Neural cell (in vitro differentiated cells): ENCODE measurements around the gene ERICH4. TPM values are rescaled to one million over a fixed set of nuclear protein-coding genes. Genes with fewer than 3 reads are reported as not detected.

Experiments
- H2AFZ ChIP-seq: fragments of 200-600, 300-800 bp; sonication (generic), shearing (Covaris generic); 2 replicates; pipeline ENCODE4 v1.6.0; 2014; ENCODE audit warnings: low read depth, mild to moderate bottlenecking, antibody characterized with exemption, low read length, moderate library complexity
- H3F3A ChIP-seq: fragments of 200-600 bp; shearing (Covaris generic); 2 replicates; pipeline ENCODE4 v1.6.1; 2016; ENCODE audit warnings: mild to moderate bottlenecking, moderate library complexity, mixed read lengths, antibody characterized with exemption, low read length; ENCODE audit not compliant: insufficient read depth, poor library complexity, severe bottlenecking
- H3K27ac ChIP-seq: fragments of 200-600, 300-800 bp; sonication (generic), shearing (Covaris generic); 2 replicates; pipeline ENCODE4 v1.5.1; 2014; ENCODE audit warnings: mild to moderate bottlenecking, low read length, moderate library complexity
- H3K27me3 ChIP-seq: fragments of 300-800, 200-600 bp; sonication (generic), shearing (Covaris generic); 2 replicates; pipeline ENCODE4 v1.6.0; 2014; ENCODE audit warnings: mild to moderate bottlenecking, low read depth, low read length, moderate library complexity; ENCODE audit not compliant: insufficient read depth
- H3K36me3 ChIP-seq: fragments of 300-800, 200-600 bp; sonication (generic), shearing (Covaris generic); 2 replicates; pipeline ENCODE4 v1.5.1; 2014; ENCODE audit warnings: mild to moderate bottlenecking, antibody characterized with exemption, low read length, moderate library complexity; ENCODE audit not compliant: insufficient read depth
- H3K4me2 ChIP-seq: fragments of 300-800, 200-600 bp; sonication (generic), shearing (Covaris generic); 2 replicates; pipeline ENCODE4 v1.6.0; 2014; ENCODE audit warnings: mild to moderate bottlenecking, low read length
- H3K4me3 ChIP-seq: fragments of 300-800, 200-600 bp; sonication (generic), shearing (Covaris generic); 2 replicates; pipeline ENCODE4 v1.5.1; 2014; ENCODE audit warnings: mild to moderate bottlenecking, low read length, moderate library complexity
- H3K79me2 ChIP-seq: fragments of 200-600 bp; shearing (Covaris generic); replicated peaks from 2 replicates; pipeline ENCODE4 v1.6.0; 2014; ENCODE audit warnings: mild to moderate bottlenecking, low read length, moderate library complexity; ENCODE audit not compliant: insufficient read depth
- H3K9ac ChIP-seq: fragments of 300-800, 200-600 bp; sonication (generic), shearing (Covaris generic); 2 replicates; pipeline ENCODE4 v1.6.1; 2016; ENCODE audit warnings: mild to moderate bottlenecking, low read length, mixed read lengths
- H3K9me2 ChIP-seq: fragments of 200-600 bp; shearing (Covaris generic); 2 replicates; pipeline ENCODE4 v1.6.1; 2016; ENCODE audit warnings: mild to moderate bottlenecking, low read length, mixed read lengths; ENCODE audit not compliant: insufficient read depth
- H3K9me3 ChIP-seq: fragments of 200-600, 300-800 bp; sonication (generic), shearing (Covaris generic); 2 replicates; pipeline ENCODE4 v1.6.1; 2016; ENCODE audit warnings: mild to moderate bottlenecking, mixed run types, low read length, moderate library complexity, mixed read lengths
- H4K20me1 ChIP-seq: fragments of 200-600 bp; shearing (Covaris generic); 2 replicates; pipeline ENCODE4 v1.6.1; 2016; ENCODE audit warnings: mild to moderate bottlenecking, mixed run types; ENCODE audit not compliant: insufficient read depth
- EP300 ChIP-seq: fragments of 450-650 bp; conservative IDR thresholded peaks from 2 replicates; pipeline ENCODE4 v1.6.1; 2014; ENCODE audit warnings: antibody characterized with exemption, mild to moderate bottlenecking, moderate library complexity; ENCODE audit not compliant: poor library complexity, severe bottlenecking
- EZH2 ChIP-seq: fragments of 200-600, 300-800 bp; shearing (Covaris generic), sonication (generic); IDR thresholded peaks from 2 replicates; pipeline ENCODE4 v1.6.1; 2014; ENCODE audit warnings: antibody characterized with exemption, low read length, borderline replicate concordance, mild to moderate bottlenecking; ENCODE audit not compliant: insufficient read depth, poor library complexity, severe bottlenecking
- MXI1 ChIP-seq: fragments of 450-650 bp; conservative IDR thresholded peaks from 2 replicates; pipeline ENCODE4 v1.6.1; 2014; ENCODE audit warnings: antibody characterized with exemption, mild to moderate bottlenecking; ENCODE audit not compliant: poor library complexity, severe bottlenecking
- POLR2AphosphoS5 ChIP-seq: IDR thresholded peaks from 2 replicates; pipeline ENCODE4 v1.6.1; 2012
- RAD21 ChIP-seq: fragments of 450-650 bp; conservative IDR thresholded peaks from 2 replicates; pipeline ENCODE4 v1.6.1; 2014; ENCODE audit warnings: antibody characterized with exemption, mild to moderate bottlenecking, moderate library complexity
- SMC3 ChIP-seq: fragments of 450-650 bp; conservative IDR thresholded peaks from 2 replicates; pipeline ENCODE4 v1.6.1; 2014; ENCODE audit warnings: antibody characterized with exemption, mild to moderate bottlenecking, moderate library complexity; ENCODE audit not compliant: poor library complexity
- TAF1 ChIP-seq: IDR thresholded peaks from 2 replicates; pipeline ENCODE4 v1.6.1; 2012; ENCODE audit warnings: low read depth
- polyA plus RNA-seq: library from polyadenylated mRNA; depleted of rRNA; stranded (reverse); fragments of >200 nt; gene quantifications from 2 replicates; pipeline ENCODE4 v1.2.3, GENCODE V29; 2014
- TF ChIP-seq, protein P1 (sequence below): IDR thresholded peaks from 2 replicates; pipeline ENCODE4 v1.6.1; 2012; ENCODE audit warnings: borderline replicate concordance
- TF ChIP-seq, protein P2 (sequence below): fragments of 450-650 bp; IDR thresholded peaks from 2 replicates; pipeline ENCODE4 v1.5.1; 2014; ENCODE audit warnings: antibody characterized with exemption, mild to moderate bottlenecking, moderate library complexity; ENCODE audit not compliant: poor library complexity, severe bottlenecking

Gene ERICH4
- polyA plus RNA-seq, 1 donor from 2014 or later = not detected

DNA sequence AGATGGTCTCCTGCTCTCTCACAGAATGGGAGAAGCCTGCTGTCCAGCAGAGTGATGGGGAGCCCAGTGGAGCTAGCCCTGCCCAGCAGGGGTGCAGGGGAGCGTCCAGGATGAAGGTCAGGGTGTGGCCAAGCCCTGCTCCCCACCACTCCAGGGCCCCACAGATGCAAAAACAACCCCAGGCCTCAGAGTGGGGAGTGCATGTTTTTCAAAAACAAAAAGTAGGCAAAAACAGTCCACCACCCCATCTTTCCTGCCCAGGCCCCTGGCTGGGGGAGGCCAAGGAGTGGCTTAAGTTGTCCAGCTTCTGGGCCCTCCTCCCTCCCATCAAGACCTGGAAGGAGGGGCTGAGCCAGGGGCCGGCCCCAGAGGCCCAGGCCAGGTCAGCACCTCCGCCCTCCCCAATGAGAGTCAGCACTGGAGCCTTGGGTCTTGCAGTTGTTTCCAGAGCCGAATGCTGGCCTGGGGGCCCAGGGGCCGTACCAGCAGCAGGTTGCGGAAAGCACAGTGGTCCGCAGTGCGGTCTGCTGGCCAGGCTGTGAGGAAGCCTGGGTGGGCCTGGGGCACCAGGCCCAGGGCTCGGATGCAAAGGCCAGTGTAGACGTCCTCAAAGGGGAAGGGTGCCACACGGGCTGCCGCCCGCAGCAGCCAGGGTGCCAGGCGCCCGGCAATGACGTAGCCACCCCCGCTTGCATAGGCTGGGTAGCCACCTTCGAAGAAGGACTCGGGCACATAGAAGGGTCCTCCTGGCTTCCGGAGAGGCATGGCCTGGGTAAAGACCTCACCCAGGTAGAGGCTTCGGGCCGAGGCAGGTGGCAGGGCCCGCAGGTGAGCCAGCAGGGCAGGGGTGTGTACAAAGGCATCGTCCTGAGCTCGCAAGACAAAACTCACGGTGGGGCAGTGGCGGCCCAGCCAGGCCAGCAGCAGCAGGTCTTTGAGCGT lies 17.5 kb upstream of the ERICH4 start:
- no peaks in the 10 kb centered on the region for H4K20me1 ChIP-seq
- no peaks in the 10 kb centered on the region for H3K27me3 ChIP-seq
- H3K9ac ChIP-seq = no peak overlapping the region
- no peaks in the 10 kb centered on the region for H3K9me3 ChIP-seq
- no peak overlapping the region for H2AFZ ChIP-seq
- H3K27ac ChIP-seq = no peak overlapping the region
- H3K4me2 ChIP-seq = no peak overlapping the region
- H3F3A ChIP-seq = no peaks in the 10 kb centered on the region
- H3K9me2 ChIP-seq = no peaks in the 10 kb centered on the region
- H3K36me3 ChIP-seq = no peaks in the 10 kb centered on the region
- H3K4me3 ChIP-seq = no peak overlapping the region
- H3K79me2 ChIP-seq = no peaks in the 10 kb centered on the region
- no peak for TF ChIP-seq EP300
- TF ChIP-seq MXI1 = no peak

DNA sequence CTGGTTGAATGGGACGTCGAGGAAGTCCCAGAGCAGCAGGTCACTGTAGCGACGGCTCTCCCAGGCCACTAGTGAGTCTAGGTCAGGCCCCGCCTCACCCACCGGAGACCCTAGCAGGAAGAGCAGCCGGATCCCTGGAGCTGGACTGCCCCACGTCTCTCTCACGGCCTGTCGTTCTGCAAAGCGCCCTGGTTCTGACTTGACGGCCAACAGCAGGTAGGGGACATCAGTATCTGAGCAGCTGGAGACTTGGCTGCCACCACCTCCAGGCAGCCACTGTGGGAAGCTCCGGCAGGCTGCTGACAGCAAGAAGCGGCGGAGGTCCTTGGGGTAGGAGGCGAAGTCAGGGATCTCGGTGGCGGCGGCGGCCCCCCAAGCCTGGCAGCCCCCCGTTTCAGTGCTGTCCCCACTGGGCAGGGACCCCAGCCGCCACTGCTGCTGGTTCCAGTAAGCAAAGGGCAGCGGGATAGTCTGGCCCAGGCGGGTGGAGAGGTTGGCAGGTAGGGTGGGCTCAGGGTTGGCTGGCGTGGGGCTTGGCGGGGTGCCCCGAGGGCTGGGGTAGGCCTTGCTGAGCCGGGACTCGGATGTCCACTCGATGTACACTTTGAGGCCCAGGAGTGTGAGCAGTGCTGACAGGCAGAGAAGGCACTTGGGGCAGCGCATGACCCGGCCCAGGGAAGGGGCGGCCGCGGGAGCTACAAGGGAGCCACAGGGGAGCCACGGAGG lies 16.7 kb upstream of the ERICH4 start:
- Histone ChIP-seq H3K4me3 (no peak overlapping the region), H4K20me1 (no peaks in the 10 kb centered on the region), H3K4me2 (no peak overlapping the region), H3K9me2 (no peaks in the 10 kb centered on the region), H3K36me3 (no peaks in the 10 kb centered on the region), H3K9me3 (no peaks in the 10 kb centered on the region), H2AFZ (no peak overlapping the region), H3K9ac (no peak overlapping the region), H3K27me3 (no peaks in the 10 kb centered on the region), H3K27ac (no peak overlapping the region), H3F3A (no peaks in the 10 kb centered on the region), H3K79me2 (no peaks in the 10 kb centered on the region)
- TF ChIP-seq EZH2 (no peak), EP300 (no peak), TAF1 (no peak), MXI1 (no peak), POLR2AphosphoS5 (no peak), SMC3 (no peak), RAD21 (no peak)
- TF ChIP-seq, protein P1, sequence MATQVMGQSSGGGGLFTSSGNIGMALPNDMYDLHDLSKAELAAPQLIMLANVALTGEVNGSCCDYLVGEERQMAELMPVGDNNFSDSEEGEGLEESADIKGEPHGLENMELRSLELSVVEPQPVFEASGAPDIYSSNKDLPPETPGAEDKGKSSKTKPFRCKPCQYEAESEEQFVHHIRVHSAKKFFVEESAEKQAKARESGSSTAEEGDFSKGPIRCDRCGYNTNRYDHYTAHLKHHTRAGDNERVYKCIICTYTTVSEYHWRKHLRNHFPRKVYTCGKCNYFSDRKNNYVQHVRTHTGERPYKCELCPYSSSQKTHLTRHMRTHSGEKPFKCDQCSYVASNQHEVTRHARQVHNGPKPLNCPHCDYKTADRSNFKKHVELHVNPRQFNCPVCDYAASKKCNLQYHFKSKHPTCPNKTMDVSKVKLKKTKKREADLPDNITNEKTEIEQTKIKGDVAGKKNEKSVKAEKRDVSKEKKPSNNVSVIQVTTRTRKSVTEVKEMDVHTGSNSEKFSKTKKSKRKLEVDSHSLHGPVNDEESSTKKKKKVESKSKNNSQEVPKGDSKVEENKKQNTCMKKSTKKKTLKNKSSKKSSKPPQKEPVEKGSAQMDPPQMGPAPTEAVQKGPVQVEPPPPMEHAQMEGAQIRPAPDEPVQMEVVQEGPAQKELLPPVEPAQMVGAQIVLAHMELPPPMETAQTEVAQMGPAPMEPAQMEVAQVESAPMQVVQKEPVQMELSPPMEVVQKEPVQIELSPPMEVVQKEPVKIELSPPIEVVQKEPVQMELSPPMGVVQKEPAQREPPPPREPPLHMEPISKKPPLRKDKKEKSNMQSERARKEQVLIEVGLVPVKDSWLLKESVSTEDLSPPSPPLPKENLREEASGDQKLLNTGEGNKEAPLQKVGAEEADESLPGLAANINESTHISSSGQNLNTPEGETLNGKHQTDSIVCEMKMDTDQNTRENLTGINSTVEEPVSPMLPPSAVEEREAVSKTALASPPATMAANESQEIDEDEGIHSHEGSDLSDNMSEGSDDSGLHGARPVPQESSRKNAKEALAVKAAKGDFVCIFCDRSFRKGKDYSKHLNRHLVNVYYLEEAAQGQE = no peak
- TF ChIP-seq, protein P2, sequence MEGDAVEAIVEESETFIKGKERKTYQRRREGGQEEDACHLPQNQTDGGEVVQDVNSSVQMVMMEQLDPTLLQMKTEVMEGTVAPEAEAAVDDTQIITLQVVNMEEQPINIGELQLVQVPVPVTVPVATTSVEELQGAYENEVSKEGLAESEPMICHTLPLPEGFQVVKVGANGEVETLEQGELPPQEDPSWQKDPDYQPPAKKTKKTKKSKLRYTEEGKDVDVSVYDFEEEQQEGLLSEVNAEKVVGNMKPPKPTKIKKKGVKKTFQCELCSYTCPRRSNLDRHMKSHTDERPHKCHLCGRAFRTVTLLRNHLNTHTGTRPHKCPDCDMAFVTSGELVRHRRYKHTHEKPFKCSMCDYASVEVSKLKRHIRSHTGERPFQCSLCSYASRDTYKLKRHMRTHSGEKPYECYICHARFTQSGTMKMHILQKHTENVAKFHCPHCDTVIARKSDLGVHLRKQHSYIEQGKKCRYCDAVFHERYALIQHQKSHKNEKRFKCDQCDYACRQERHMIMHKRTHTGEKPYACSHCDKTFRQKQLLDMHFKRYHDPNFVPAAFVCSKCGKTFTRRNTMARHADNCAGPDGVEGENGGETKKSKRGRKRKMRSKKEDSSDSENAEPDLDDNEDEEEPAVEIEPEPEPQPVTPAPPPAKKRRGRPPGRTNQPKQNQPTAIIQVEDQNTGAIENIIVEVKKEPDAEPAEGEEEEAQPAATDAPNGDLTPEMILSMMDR = no peak
